ENCODE measurements around the gene CTNNBL1. TPM values are rescaled to one million over a fixed set of nuclear protein-coding genes. Genes with fewer than 3 reads are reported as not detected.

CTNNBL1 gene
- total RNA-seq, 1 donor from 2014 or later: 30.0 TPM

DNA sequence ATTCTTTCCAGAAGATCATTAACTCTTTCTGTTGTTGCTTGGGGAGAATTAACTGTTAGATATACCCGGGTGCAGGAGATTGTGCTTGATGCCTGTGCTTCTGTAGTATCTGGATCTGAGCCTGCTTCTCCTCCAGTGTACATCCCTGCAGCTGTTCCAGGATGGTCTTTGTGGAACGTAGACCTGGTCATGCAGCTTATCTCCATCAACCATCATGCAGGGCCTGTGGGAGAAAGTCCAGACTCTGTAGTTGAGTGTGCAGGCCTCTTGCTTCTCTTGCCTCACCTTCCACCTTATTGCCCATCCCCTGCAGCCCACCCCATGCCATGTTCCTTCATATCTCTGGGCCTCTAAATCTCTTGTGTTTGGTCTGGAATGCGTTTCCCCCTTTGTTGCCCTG lies 133.8 kb downstream of the CTNNBL1 start:
- Histone ChIP-seq H3K4me3 (ENCODE audit: low read depth, low read length) (no peak overlapping the region), H3K36me3 (ENCODE audit: control insufficient read depth, insufficient read depth, low read length) (no peaks in the 10 kb centered on the region), H3K27me3 (ENCODE audit: control insufficient read depth, insufficient read depth, low read length) (no peaks in the 10 kb centered on the region)
- FAIRE-seq (no peak), DNase-seq (ENCODE audit: low read depth) (no peak)
- TF ChIP-seq, protein P1, sequence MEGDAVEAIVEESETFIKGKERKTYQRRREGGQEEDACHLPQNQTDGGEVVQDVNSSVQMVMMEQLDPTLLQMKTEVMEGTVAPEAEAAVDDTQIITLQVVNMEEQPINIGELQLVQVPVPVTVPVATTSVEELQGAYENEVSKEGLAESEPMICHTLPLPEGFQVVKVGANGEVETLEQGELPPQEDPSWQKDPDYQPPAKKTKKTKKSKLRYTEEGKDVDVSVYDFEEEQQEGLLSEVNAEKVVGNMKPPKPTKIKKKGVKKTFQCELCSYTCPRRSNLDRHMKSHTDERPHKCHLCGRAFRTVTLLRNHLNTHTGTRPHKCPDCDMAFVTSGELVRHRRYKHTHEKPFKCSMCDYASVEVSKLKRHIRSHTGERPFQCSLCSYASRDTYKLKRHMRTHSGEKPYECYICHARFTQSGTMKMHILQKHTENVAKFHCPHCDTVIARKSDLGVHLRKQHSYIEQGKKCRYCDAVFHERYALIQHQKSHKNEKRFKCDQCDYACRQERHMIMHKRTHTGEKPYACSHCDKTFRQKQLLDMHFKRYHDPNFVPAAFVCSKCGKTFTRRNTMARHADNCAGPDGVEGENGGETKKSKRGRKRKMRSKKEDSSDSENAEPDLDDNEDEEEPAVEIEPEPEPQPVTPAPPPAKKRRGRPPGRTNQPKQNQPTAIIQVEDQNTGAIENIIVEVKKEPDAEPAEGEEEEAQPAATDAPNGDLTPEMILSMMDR (IDR thresholded peaks at IDR 0.05; ENCODE audit: insufficient read depth, low read length, severe bottlenecking): no peak

DNA sequence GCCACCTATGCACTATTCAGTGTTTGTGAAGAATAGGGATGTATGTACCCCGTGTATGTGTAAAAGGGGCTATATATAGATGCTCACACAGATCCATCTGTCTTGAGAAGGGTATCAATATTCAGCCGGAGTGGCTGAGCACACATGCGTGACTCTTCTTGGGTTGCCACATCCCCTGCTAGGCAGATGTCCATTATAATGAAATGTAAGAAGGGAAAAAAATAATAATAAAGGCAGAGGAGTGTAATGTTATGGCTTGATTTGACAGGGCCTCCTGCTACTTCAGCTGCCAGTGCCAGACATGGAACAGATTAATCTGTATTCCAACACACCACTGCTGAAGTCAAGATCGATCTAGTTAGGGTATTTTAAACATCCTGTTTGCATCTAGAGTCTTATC lies 134.9 kb downstream of the CTNNBL1 start:
- Histone ChIP-seq H3K4me3 (ENCODE audit: low read depth, low read length) (no peak overlapping the region), H3K36me3 (ENCODE audit: control insufficient read depth, insufficient read depth, low read length) (no peaks in the 10 kb centered on the region), H3K27me3 (ENCODE audit: control insufficient read depth, insufficient read depth, low read length) (no peaks in the 10 kb centered on the region)
- TF ChIP-seq, protein P1 (IDR thresholded peaks at IDR 0.05; ENCODE audit: insufficient read depth, low read length, severe bottlenecking): no peak
- FAIRE-seq: no peak
- DNase-seq (ENCODE audit: low read depth): no peak

DNA sequence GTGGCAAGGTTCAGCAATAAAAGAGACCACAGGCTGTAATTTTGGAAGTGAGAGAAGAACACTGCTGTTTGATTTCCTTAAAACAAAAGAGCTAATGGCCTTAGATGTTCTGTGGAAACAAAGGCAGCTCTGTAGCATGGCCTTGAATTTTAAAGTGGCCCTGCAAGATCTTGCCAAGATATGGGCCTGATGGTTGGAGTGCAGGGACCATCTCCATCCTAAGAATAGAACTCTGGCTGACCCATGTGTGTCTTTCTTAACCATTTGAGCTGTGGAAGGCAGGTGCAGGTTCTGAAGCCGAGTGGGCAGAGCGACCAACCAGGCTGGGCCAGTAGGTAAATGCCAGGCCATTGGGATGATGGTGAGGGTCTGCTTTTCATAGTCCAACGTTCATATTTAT lies 135.3 kb downstream of the CTNNBL1 start:
- Histone ChIP-seq H3K27me3 (ENCODE audit: control insufficient read depth, insufficient read depth, low read length) (no peaks in the 10 kb centered on the region), H3K36me3 (ENCODE audit: control insufficient read depth, insufficient read depth, low read length) (no peaks in the 10 kb centered on the region), H3K4me3 (ENCODE audit: low read depth, low read length) (no peak overlapping the region)
- TF ChIP-seq, protein P1 (IDR thresholded peaks at IDR 0.05; ENCODE audit: insufficient read depth, low read length, severe bottlenecking): no peak
- DNase-seq (ENCODE audit: low read depth): no peak
- no peak for FAIRE-seq

DNA sequence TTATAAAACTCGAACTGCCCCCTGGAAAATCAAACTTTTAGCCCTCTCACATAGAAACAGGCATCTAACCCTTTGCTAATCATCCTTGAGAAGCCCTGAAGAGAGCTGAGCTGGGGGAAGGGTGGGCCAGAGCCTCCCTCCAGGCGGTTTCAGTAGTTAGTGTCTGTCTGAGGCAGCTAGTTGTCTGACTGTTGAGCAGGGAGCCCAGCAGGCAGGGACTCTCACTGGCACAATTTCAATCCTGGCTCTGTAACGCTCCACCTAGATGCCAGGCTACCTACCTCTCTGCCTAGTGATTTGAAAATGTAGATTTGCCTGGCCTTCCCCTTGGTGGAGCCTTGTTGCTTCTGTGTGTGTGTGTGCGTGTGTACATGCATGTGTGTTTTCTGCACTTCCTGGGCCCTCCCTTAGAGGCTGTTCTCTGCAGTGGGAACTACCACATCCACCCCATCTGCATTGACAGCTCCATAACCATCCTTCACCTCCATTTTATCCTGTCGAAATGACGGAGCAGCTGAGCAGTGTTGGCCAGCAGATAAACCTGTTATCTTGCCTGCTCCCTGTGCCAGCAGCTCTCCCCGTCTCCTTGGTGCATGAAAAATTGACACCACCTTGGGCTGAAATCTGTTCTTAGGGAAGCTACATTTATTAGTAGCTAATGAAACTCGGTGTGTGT lies 139.5 kb downstream of the CTNNBL1 start:
- Histone ChIP-seq H3K27me3 (ENCODE audit: control insufficient read depth, insufficient read depth, low read length) (no peaks in the 10 kb centered on the region), H3K4me3 (ENCODE audit: low read depth, low read length) (no peak overlapping the region), H3K36me3 (ENCODE audit: control insufficient read depth, insufficient read depth, low read length) (no peaks in the 10 kb centered on the region)
- FAIRE-seq (no peak), DNase-seq (ENCODE audit: low read depth) (no peak)
- TF ChIP-seq, protein P1 (IDR thresholded peaks at IDR 0.05; ENCODE audit: insufficient read depth, low read length, severe bottlenecking): no peak

DNA sequence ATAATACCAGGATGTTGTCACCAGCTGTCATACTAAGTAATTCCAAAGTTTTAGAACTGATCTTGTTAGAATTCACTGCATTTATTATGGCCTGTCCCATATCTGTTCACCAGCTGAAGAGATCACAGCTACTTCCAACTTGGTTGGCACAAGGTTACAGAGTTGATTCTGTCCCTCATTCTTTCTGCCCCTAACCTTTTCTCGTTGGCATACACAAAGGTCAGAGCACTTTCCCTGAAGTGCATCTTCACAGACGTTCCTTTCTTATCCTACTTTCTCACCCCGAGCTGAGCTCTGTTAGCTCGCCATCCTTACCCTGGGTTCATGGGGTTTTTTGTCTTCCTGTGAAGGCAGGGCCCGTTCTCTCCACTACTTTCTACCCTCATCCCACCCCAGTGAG lies 143.1 kb downstream of the CTNNBL1 start:
- FAIRE-seq (no peak), DNase-seq (ENCODE audit: low read depth) (no peak)
- TF ChIP-seq, protein P1 (IDR thresholded peaks at IDR 0.05; ENCODE audit: insufficient read depth, low read length, severe bottlenecking): no peak
- Histone ChIP-seq H3K4me3 (ENCODE audit: low read depth, low read length) (no peak overlapping the region), H3K36me3 (ENCODE audit: control insufficient read depth, insufficient read depth, low read length) (peaks cover 3% of the 10 kb centered on the region), H3K27me3 (ENCODE audit: control insufficient read depth, insufficient read depth, low read length) (no peaks in the 10 kb centered on the region)

DNA sequence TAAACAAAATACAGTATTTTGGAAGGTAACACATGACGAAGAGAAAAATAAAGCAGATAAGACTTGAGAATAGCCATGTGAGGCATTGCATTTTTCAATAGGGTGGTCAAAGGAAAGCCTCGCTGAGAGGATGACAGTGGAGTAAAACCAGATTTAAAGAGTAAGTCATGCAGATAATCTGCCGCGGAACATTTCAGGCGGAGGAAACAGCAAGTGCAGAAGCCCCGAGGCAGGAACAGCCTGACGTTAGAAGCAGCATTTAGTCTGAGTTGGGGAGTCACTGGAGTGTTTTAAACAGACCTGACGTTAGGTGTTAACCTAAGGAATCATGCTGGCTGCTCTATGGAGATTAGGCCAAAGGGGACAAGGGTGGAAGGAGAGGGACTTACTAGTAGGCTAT lies 144.1 kb downstream of the CTNNBL1 start:
- no peaks in the 10 kb centered on the region for H3K27me3 ChIP-seq (ENCODE audit: control insufficient read depth, insufficient read depth, low read length)
- no peak for FAIRE-seq
- peaks cover 11% of the 10 kb centered on the region for H3K36me3 ChIP-seq (ENCODE audit: control insufficient read depth, insufficient read depth, low read length)
- no peak overlapping the region for H3K4me3 ChIP-seq (ENCODE audit: low read depth, low read length)
- DNase-seq (ENCODE audit: low read depth): no peak
- TF ChIP-seq, protein P1 (IDR thresholded peaks at IDR 0.05; ENCODE audit: insufficient read depth, low read length, severe bottlenecking): no peak

Data from bronchial epithelial cell (primary cell).